Mammary epithelial cell (primary cell): ENCODE data around the gene BZW1.

Source experiments
- EZH2 ChIP-seq: IDR thresholded peaks from 2 replicates; pipeline ENCODE4 v1.6.1; 2012; ENCODE audit warnings: low read length, inconsistent platforms, borderline replicate concordance
- TF ChIP-seq, protein P1 (sequence below), 2 donors: IDR thresholded peaks in 1 of 2; conservative IDR thresholded peaks in 1 of 2; 2 replicates each; pipeline ENCODE4 v1.5.1; 2011 to 2012; ENCODE audit warnings: inconsistent platforms in 2 of 2, low read length in 2 of 2, mild to moderate bottlenecking in 2 of 2, control low read depth in 1 of 2, low read depth in 1 of 2; ENCODE audit not compliant: insufficient read depth in 1 of 2; ENCODE audit errors: extremely low read depth in 1 of 2

DNA sequence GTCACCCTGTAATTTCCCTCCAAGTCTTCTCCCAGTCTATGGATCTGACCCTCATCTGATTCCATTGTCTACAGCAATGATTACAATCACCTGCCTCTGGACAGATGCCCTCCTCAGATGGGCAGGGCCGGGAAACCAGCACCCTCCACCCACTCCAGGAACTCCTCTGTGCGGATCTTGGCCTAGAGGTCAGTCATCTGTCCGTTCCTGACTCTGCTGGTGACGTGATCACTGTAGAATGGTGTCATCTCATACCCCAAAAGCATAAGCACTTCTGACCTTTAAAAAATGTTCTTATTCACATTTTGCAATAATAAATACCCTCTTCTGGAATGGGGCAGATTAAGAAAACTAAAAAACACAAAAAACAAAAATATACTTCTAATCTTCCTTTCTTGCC is 29.5 kb upstream of the BZW1 start:
- TF ChIP-seq, protein P1, sequence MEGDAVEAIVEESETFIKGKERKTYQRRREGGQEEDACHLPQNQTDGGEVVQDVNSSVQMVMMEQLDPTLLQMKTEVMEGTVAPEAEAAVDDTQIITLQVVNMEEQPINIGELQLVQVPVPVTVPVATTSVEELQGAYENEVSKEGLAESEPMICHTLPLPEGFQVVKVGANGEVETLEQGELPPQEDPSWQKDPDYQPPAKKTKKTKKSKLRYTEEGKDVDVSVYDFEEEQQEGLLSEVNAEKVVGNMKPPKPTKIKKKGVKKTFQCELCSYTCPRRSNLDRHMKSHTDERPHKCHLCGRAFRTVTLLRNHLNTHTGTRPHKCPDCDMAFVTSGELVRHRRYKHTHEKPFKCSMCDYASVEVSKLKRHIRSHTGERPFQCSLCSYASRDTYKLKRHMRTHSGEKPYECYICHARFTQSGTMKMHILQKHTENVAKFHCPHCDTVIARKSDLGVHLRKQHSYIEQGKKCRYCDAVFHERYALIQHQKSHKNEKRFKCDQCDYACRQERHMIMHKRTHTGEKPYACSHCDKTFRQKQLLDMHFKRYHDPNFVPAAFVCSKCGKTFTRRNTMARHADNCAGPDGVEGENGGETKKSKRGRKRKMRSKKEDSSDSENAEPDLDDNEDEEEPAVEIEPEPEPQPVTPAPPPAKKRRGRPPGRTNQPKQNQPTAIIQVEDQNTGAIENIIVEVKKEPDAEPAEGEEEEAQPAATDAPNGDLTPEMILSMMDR (conservative IDR thresholded peaks at IDR 0.05 in 1 of 2, IDR thresholded peaks at IDR 0.05 in 1 of 2; ENCODE audit: extremely low read depth in 1 of 2, insufficient read depth in 1 of 2, low read depth in 1 of 2, low read length in 2 of 2): no peak
- no peak for TF ChIP-seq EZH2
